Measurements from ENCODE around the gene AGK.

GRCh38 chr7:141617280-141617679 is 66.1 kb downstream of the AGK start:
- TF ChIP-seq NR3C1 (CRISPR knock-in tag; conservative IDR thresholded peaks at IDR 0.05; ENCODE audit: low read depth) (no peak), MLX (CRISPR knock-in tag; IDR thresholded peaks at IDR 0.05) (no peak), FOXJ3 (CRISPR knock-in tag; IDR thresholded peaks at IDR 0.05; ENCODE audit: borderline replicate concordance) (no peak), IRF2 (CRISPR knock-in tag; IDR thresholded peaks at IDR 0.05; ENCODE audit: borderline replicate concordance, low read depth) (no peak), ZNF512 (CRISPR knock-in tag; IDR thresholded peaks at IDR 0.05; ENCODE audit: borderline replicate concordance) (no peak), FOXK1 (CRISPR knock-in tag; IDR thresholded peaks at IDR 0.05) (no peak)
- TF ChIP-seq, protein P1, sequence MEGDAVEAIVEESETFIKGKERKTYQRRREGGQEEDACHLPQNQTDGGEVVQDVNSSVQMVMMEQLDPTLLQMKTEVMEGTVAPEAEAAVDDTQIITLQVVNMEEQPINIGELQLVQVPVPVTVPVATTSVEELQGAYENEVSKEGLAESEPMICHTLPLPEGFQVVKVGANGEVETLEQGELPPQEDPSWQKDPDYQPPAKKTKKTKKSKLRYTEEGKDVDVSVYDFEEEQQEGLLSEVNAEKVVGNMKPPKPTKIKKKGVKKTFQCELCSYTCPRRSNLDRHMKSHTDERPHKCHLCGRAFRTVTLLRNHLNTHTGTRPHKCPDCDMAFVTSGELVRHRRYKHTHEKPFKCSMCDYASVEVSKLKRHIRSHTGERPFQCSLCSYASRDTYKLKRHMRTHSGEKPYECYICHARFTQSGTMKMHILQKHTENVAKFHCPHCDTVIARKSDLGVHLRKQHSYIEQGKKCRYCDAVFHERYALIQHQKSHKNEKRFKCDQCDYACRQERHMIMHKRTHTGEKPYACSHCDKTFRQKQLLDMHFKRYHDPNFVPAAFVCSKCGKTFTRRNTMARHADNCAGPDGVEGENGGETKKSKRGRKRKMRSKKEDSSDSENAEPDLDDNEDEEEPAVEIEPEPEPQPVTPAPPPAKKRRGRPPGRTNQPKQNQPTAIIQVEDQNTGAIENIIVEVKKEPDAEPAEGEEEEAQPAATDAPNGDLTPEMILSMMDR (IDR thresholded peaks at IDR 0.05), result no peak
